Body of pancreas (tissue), 4 donors: ENCODE measurements around the gene PBX1.

ENCODE experiments used
- POLR2A ChIP-seq, 3 donors: fragments of 450-650 bp; IDR thresholded peaks; one replicate each; pipeline ENCODE4 v1.6.1; 2016; ENCODE audit warnings: antibody characterized with exemption in 3 of 3, mild to moderate bottlenecking in 2 of 3
- TF ChIP-seq, protein P1 (sequence below), 7 experiments: fragments of 450-650 bp in 4 of 7; fragments of 200-600 bp in 3 of 7; sonication (generic) in 3 of 7; IDR thresholded peaks; one replicate each; pipeline ENCODE4 v1.5.1; 2016 to 2019; ENCODE audit warnings: antibody characterized with exemption in 7 of 7

GRCh38 chr1:164562511-164562910, 3.5 kb downstream of the PBX1 start:
- TF ChIP-seq, protein P1, sequence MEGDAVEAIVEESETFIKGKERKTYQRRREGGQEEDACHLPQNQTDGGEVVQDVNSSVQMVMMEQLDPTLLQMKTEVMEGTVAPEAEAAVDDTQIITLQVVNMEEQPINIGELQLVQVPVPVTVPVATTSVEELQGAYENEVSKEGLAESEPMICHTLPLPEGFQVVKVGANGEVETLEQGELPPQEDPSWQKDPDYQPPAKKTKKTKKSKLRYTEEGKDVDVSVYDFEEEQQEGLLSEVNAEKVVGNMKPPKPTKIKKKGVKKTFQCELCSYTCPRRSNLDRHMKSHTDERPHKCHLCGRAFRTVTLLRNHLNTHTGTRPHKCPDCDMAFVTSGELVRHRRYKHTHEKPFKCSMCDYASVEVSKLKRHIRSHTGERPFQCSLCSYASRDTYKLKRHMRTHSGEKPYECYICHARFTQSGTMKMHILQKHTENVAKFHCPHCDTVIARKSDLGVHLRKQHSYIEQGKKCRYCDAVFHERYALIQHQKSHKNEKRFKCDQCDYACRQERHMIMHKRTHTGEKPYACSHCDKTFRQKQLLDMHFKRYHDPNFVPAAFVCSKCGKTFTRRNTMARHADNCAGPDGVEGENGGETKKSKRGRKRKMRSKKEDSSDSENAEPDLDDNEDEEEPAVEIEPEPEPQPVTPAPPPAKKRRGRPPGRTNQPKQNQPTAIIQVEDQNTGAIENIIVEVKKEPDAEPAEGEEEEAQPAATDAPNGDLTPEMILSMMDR (IDR thresholded peaks at IDR 0.05): no peak
- TF ChIP-seq POLR2A (IDR thresholded peaks at IDR 0.05): no peak
